ENCODE measurements around the gene CSMD2. TPM values are rescaled to one million over a fixed set of nuclear protein-coding genes. Genes with fewer than 3 reads are reported as not detected.

The CSMD2 gene
- total and polyA plus RNA-seq, 2 of the 8 experiments (the other 6 are each of a cell fraction or from before 2014, with no cell fraction given) = 7.0 to 14.7 TPM

DNA sequence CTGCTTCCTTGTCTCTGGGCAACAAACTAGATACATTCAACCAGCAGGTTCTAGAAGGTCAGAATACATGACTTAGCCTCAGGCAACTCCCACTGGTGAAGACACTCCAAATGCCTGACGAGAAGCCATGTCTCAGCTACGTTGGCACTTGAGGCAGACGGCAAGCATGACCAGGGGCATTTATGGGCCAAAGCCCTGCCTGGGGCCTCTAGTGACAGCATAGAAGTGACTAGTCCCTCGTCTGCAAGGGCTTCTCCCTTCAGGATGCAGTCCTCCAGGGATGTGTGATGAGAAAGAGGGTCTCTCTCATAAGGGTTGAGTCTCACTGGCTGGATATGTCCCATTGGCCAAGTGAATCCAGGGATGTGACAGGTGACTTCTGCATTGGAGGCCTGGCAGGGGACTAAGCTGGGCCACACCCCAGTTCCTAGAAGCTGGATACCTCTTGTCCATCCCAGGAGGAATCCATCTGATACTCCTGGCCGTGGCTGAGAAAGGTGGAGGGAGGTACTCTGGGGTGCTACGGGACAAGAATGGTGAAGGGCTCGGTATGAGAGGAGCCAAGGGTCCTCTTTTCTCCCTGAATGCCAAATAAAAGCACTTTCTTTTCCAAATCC lies 449.7 kb downstream of the CSMD2 start:
- Histone ChIP-seq H2AK5ac (ENCODE audit: low read depth, low read length) (no peak overlapping the region), H3K79me2 (ENCODE audit: control insufficient read depth in 1 of 2, insufficient read depth in 2 of 2, low read length in 2 of 2) (no peaks in the 10 kb centered on the region), H2BK20ac (ENCODE audit: low read length) (no peak overlapping the region), H4K8ac (ENCODE audit: extremely low read depth, insufficient read depth, low read length) (no peak overlapping the region), H3K4me2 (ENCODE audit: insufficient read depth in 1 of 2, low read depth in 2 of 2, low read length in 2 of 2) (no peak overlapping the region), H2BK120ac (replicated peaks; ENCODE audit: low read depth, low read length) (no peak overlapping the region), H4K91ac (replicated peaks; ENCODE audit: insufficient read length, low read length) (no peak overlapping the region), H3K4ac (replicated peaks; ENCODE audit: insufficient read length, low read depth, low read length) (no peak overlapping the region), H3K9ac (replicated peaks in 1 of 4; ENCODE audit: extremely low read depth in 1 of 4, low read depth in 3 of 4, low read length in 3 of 4) (no peak overlapping the region), H4K20me1 (replicated peaks in 1 of 2; ENCODE audit: control insufficient read depth in 1 of 2, insufficient read depth in 2 of 2, low read length in 2 of 2) (peaks cover 0 to 2% of the 10 kb centered on the region in 2 experiments), H3K27me3 (replicated peaks in 1 of 4; ENCODE audit: control insufficient read depth in 3 of 4, extremely low read depth in 1 of 4, insufficient read depth in 3 of 4, low read length in 3 of 4) (no peaks in the 10 kb centered on the region), H4K5ac (ENCODE audit: insufficient read length, low read depth, low read length) (no peak overlapping the region), H3K79me1 (ENCODE audit: low read depth, low read length) (no peaks in the 10 kb centered on the region; the same call in 1 of the 2 replicates), H3K23ac (ENCODE audit: insufficient read length) (no peak overlapping the region), H3K9me3 (ENCODE audit: insufficient read depth in 2 of 2, low read depth in 1 of 2, low read length in 1 of 2) (no peaks in the 10 kb centered on the region), H3K36me3 (ENCODE audit: control insufficient read depth in 2 of 4, insufficient read depth in 4 of 4, low read length in 3 of 4) (peaks cover 3 to 18% (median 11%) of the 10 kb centered on the region in 4 experiments; a peak in 6 of 8 replicates), H3K23me2 (ENCODE audit: low read depth, low read length) (no peaks in the 10 kb centered on the region), H2BK15ac (ENCODE audit: low read length) (no peak overlapping the region), H2BK12ac (ENCODE audit: low read depth, low read length) (no peak overlapping the region), H3K56ac (replicated peaks; ENCODE audit: insufficient read length, low read depth, low read length) (no peak overlapping the region), H3K4me3 (ENCODE audit: extremely low read depth in 1 of 4, insufficient read depth in 2 of 4, low read depth in 3 of 4, low read length in 4 of 4) (no peak overlapping the region), H2BK5ac (ENCODE audit: low read depth, low read length) (no peak overlapping the region), H3K27ac (ENCODE audit: low read depth, low read length) (no peak overlapping the region), H3K18ac (ENCODE audit: extremely low read depth, low read length) (no peak overlapping the region), H3K14ac (ENCODE audit: insufficient read length) (no peak overlapping the region), H3K4me1 (replicated peaks in 1 of 4; ENCODE audit: control insufficient read depth in 3 of 4, insufficient read depth in 4 of 4, low read length in 3 of 4) (peaks cover 0 to 3% (median 0%) of the 10 kb centered on the region in 4 experiments; a peak in 1 of 7 replicates), H2AFZ (ENCODE audit: low read length) (no peak overlapping the region)
- DNase-seq (ENCODE audit: low read depth in 1 of 2, low spot score in 2 of 2) (no peak), FAIRE-seq (no peak)
- CTCF ChIA-PET (ENCODE audit: partially characterized antibody) = interaction anchor here (3.0 kb wide), 1 partner anchor 9 kb away, joined by 9 read pairs; no protein-coding TSS in a partner anchor
- POLR2A ChIA-PET (ENCODE audit: partially characterized antibody) = no interaction called here
- WGBS, 2 experiments (ENCODE audit: extremely low coverage in 1 of 2, insufficient coverage in 1 of 2, insufficient read length in 1 of 2, insufficient replicate concordance in 2 of 2, low coverage in 1 of 2, low lambda C conversion rate in 2 of 2, missing lambda C conversion rate in 1 of 2) = 90% methylated on average over 7 of the region's 7 CpGs; no CpG with 5 or more reads in 1 of the 2 experiments
- TF ChIP-seq TEAD4 (IDR thresholded peaks at IDR 0.05; ENCODE audit: low read depth, low read length) (no peak), EZH2 (IDR thresholded peaks at IDR 0.05; ENCODE audit: low read depth, low read length, severe bottlenecking) (no peak), POU5F1 (IDR thresholded peaks at IDR 0.05; ENCODE audit: low read depth, low read length) (no peak)
